HG02623 (cell line): ENCODE measurements around the gene ORC3.
"Not testable (repeated sequence)": the region's sequence is repeated elsewhere in the genome, so short reads cannot be mapped to it uniquely, and the experiment has no call there.

ENCODE experiments used
- ATAC-seq: cut with Tn5 transposase; IDR thresholded peaks from one replicate; pipeline ENCODE4 v1.9.1; 2021; ENCODE audit warnings: moderate library complexity; ENCODE audit not compliant: unreplicated experiment

ORC3 gene

GRCh38 chr6:87590990-87591389, 1.1 kb downstream of the ORC3 start:
- no peak for ATAC-seq

- no peak for ATAC-seq
Measured at GRCh38 chr6:87600576-87600975, 10.6 kb downstream of the ORC3 start.

GRCh38 chr6:87606199-87606598, 16.3 kb downstream of the ORC3 start:
- no peak for ATAC-seq

GRCh38 chr6:87608802-87609201, 18.9 kb downstream of the ORC3 start:
- ATAC-seq: no peak

- ATAC-seq: not testable (repeated sequence)
Measured at GRCh38 chr6:87613018-87613417, 23.1 kb downstream of the ORC3 start.

- no peak for ATAC-seq
Measured at GRCh38 chr6:87617405-87617804, 27.5 kb downstream of the ORC3 start.

GRCh38 chr6:87618531-87618930, 28.6 kb downstream of the ORC3 start:
- ATAC-seq: no peak

- no peak for ATAC-seq
Measured at GRCh38 chr6:87623248-87623647, 33.3 kb downstream of the ORC3 start.

- ATAC-seq: no peak
Measured at GRCh38 chr6:87628424-87628823, 38.5 kb downstream of the ORC3 start.

- ATAC-seq: no peak
Measured at GRCh38 chr6:87628881-87629280, 38.9 kb downstream of the ORC3 start.

- no peak for ATAC-seq
Measured at GRCh38 chr6:87630746-87631145, 40.8 kb downstream of the ORC3 start.

GRCh38 chr6:87633851-87634250, 43.9 kb downstream of the ORC3 start:
- no peak for ATAC-seq

GRCh38 chr6:87636315-87636714, 46.4 kb downstream of the ORC3 start:
- ATAC-seq: peak; percentile 60

- no peak for ATAC-seq
Measured at GRCh38 chr6:87637106-87637505, 47.2 kb downstream of the ORC3 start.

- no peak for ATAC-seq
Measured at GRCh38 chr6:87639373-87639772, 49.4 kb downstream of the ORC3 start.

- no peak for ATAC-seq
Measured at GRCh38 chr6:87641065-87641692, 51.2 kb downstream of the ORC3 start.

- ATAC-seq: no peak
Measured at GRCh38 chr6:87645080-87645479, 55.1 kb downstream of the ORC3 start.

- ATAC-seq: no peak
Measured at GRCh38 chr6:87653074-87653962, 63.4 kb downstream of the ORC3 start.

- ATAC-seq: no peak
Measured at GRCh38 chr6:87654122-87654521, 64.2 kb downstream of the ORC3 start.

GRCh38 chr6:87654875-87655454, 65.0 kb downstream of the ORC3 start:
- no peak for ATAC-seq

GRCh38 chr6:87655824-87656223, 65.9 kb downstream of the ORC3 start:
- no peak for ATAC-seq

GRCh38 chr6:87656857-87657256, 66.9 kb downstream of the ORC3 start:
- ATAC-seq: peak; percentile 64
